Muscle layer of colon (tissue), 2 donors: ENCODE results near the gene UBE2J2.
"Not testable (repeated sequence)": the region's sequence is repeated elsewhere in the genome, so short reads cannot be mapped to it uniquely, and the experiment has no call there.

Source experiments
- H3K27ac ChIP-seq: one replicate; pipeline ENCODE4 v1.7.0; 2013; ENCODE audit warnings: low read depth, mild to moderate bottlenecking, low read length, moderate library complexity
- H3K27me3 ChIP-seq, 2 donors: one replicate each; pipeline ENCODE4 v1.7.0; 2013; ENCODE audit warnings: low read length in 2 of 2, mild to moderate bottlenecking in 2 of 2; ENCODE audit not compliant: insufficient read depth in 2 of 2, control insufficient read depth in 1 of 2
- H3K36me3 ChIP-seq: one replicate; pipeline ENCODE4 v1.7.0; 2013; ENCODE audit warnings: mild to moderate bottlenecking, low read length; ENCODE audit not compliant: insufficient read depth
- H3K4me1 ChIP-seq: one replicate; pipeline ENCODE4 v1.7.0; 2013; ENCODE audit warnings: mild to moderate bottlenecking, low read length; ENCODE audit not compliant: insufficient read depth
- H3K4me3 ChIP-seq, 2 donors: one replicate each; pipeline ENCODE4 v1.7.0; 2013; ENCODE audit warnings: low read length in 2 of 2, low read depth in 1 of 2, mild to moderate bottlenecking in 1 of 2, moderate library complexity in 1 of 2
- H3K9ac ChIP-seq: one replicate; pipeline ENCODE4 v1.7.0; 2013; ENCODE audit warnings: low read length
- H3K9me3 ChIP-seq: one replicate; pipeline ENCODE4 v1.7.0; 2013; ENCODE audit warnings: mild to moderate bottlenecking, low read length
- donor health status: abdominal sarcoma.
- donor health status: Adenocarcinoma of cecum.

UBE2J2 gene

GRCh38 chr1:1256956-1257871 lies 16.4 kb downstream of the UBE2J2 start:
- no peaks in the 10 kb centered on the region for H3K4me1 ChIP-seq
- H3K27ac ChIP-seq: no peak overlapping the region
- H3K9me3 ChIP-seq: no peaks in the 10 kb centered on the region
- no peak overlapping the region for H3K9ac ChIP-seq
- H3K4me3 ChIP-seq: no peak overlapping the region
- H3K36me3 ChIP-seq: peaks cover 46% of the 10 kb centered on the region
- H3K27me3 ChIP-seq: no peaks in the 10 kb centered on the region

- Histone ChIP-seq H3K9me3 (no peaks in the 10 kb centered on the region), H3K27me3 (no peaks in the 10 kb centered on the region), H3K4me1 (no peaks in the 10 kb centered on the region), H3K36me3 (peaks cover 33% of the 10 kb centered on the region), H3K4me3 (no peak overlapping the region), H3K9ac (no peak overlapping the region), H3K27ac (no peak overlapping the region)
Measured at GRCh38 chr1:1255611-1256010, 18.0 kb downstream of the UBE2J2 start.

GRCh38 chr1:1255078-1255477 lies 18.6 kb downstream of the UBE2J2 start:
- Histone ChIP-seq H3K9ac (no peak overlapping the region), H3K27me3 (no peaks in the 10 kb centered on the region), H3K9me3 (no peaks in the 10 kb centered on the region), H3K27ac (no peak overlapping the region), H3K36me3 (peaks cover 28% of the 10 kb centered on the region), H3K4me3 (no peak overlapping the region), H3K4me1 (no peaks in the 10 kb centered on the region)

- Histone ChIP-seq H3K36me3 (peaks cover 24% of the 10 kb centered on the region), H3K9me3 (no peaks in the 10 kb centered on the region), H3K9ac (no peak overlapping the region), H3K4me3 (no peak overlapping the region), H3K27me3 (no peaks in the 10 kb centered on the region), H3K4me1 (no peaks in the 10 kb centered on the region), H3K27ac (no peak overlapping the region)
Measured at GRCh38 chr1:1254667-1254998, 19.0 kb downstream of the UBE2J2 start.

- H3K27ac ChIP-seq: no peak overlapping the region
- H3K4me3 ChIP-seq: no peak overlapping the region
- H3K4me1 ChIP-seq: no peaks in the 10 kb centered on the region
- peaks cover 22% of the 10 kb centered on the region for H3K36me3 ChIP-seq
- H3K27me3 ChIP-seq: no peaks in the 10 kb centered on the region
- H3K9me3 ChIP-seq: no peaks in the 10 kb centered on the region
- H3K9ac ChIP-seq: no peak overlapping the region
Measured at GRCh38 chr1:1253972-1254666, 19.5 kb downstream of the UBE2J2 start.

GRCh38 chr1:1253314-1253713 lies 20.3 kb downstream of the UBE2J2 start:
- peaks cover 17% of the 10 kb centered on the region for H3K36me3 ChIP-seq

GRCh38 chr1:1250786-1251284 lies 22.8 kb downstream of the UBE2J2 start:
- H3K4me3 ChIP-seq: no peak overlapping the region
- H3K4me1 ChIP-seq: no peaks in the 10 kb centered on the region
- H3K27me3 ChIP-seq: peaks cover 0 to 19% of the 10 kb centered on the region in 2 donors
- H3K27ac ChIP-seq: no peak overlapping the region
- H3K9me3 ChIP-seq: no peaks in the 10 kb centered on the region
- no peak overlapping the region for H3K9ac ChIP-seq
- H3K36me3 ChIP-seq: peaks cover 12% of the 10 kb centered on the region

More at GRCh38 chr1:1253314-1253713, 20.3 kb downstream of the UBE2J2 start:
- Histone ChIP-seq H3K27me3 (no peaks in the 10 kb centered on the region), H3K9ac (no peak overlapping the region), H3K27ac (no peak overlapping the region), H3K9me3 (no peaks in the 10 kb centered on the region), H3K4me3 (no peak overlapping the region), H3K4me1 (no peaks in the 10 kb centered on the region)

- not testable (repeated sequence) for H3K4me3 ChIP-seq, H3K9ac ChIP-seq, H3K9me3 ChIP-seq, H3K36me3 ChIP-seq, H3K4me1 ChIP-seq, H3K27ac ChIP-seq
- peaks cover 0 to 31% of the 10 kb centered on the region in 2 donors for H3K27me3 ChIP-seq
Measured at GRCh38 chr1:1248009-1248913, 25.4 kb downstream of the UBE2J2 start.

GRCh38 chr1:1247341-1247913 lies 26.2 kb downstream of the UBE2J2 start:
- no peak overlapping the region for H3K4me3 ChIP-seq
- H3K4me1 ChIP-seq: no peaks in the 10 kb centered on the region
- H3K27ac ChIP-seq: no peak overlapping the region
- H3K9me3 ChIP-seq: no peaks in the 10 kb centered on the region
- H3K36me3 ChIP-seq: no peaks in the 10 kb centered on the region
- no peak overlapping the region for H3K9ac ChIP-seq
- H3K27me3 ChIP-seq: peaks cover 0 to 31% of the 10 kb centered on the region in 2 donors

- Histone ChIP-seq H3K27me3 (peaks cover 0 to 31% of the 10 kb centered on the region in 2 donors), H3K4me1 (no peaks in the 10 kb centered on the region), H3K9ac (no peak within 1 kb of the TSS), H3K36me3 (no peaks in the 10 kb centered on the region), H3K4me3 (no peak within 1 kb of the TSS), H3K9me3 (no peaks in the 10 kb centered on the region), H3K27ac (no peak within 1 kb of the TSS)
Measured at GRCh38 chr1:1246577-1247340, 26.9 kb downstream of the UBE2J2 start, which contains the start of gene C1QTNF12. C1QTNF12 (minus strand) TSS chr1:1246722; CDS start chr1:1246690, 32 bp downstream.
